Thyroid gland (tissue), 4 donors: ENCODE results near the gene GRIK4.

ENCODE experiments used
- CTCF ChIP-seq, 6 experiments: fragments of 200-600 bp in 3 of 6; fragments of 450-650 bp in 3 of 6; sonication (generic) in 3 of 6; IDR thresholded peaks; one replicate each; pipeline ENCODE4 v1.5.1; 2016 to 2019; ENCODE audit warnings: antibody characterized with exemption in 6 of 6, mild to moderate bottlenecking in 2 of 6, inconsistent platforms in 1 of 6, moderate library complexity in 1 of 6
- POLR2A ChIP-seq, 2 donors: fragments of 450-650 bp; IDR thresholded peaks; one replicate each; pipeline ENCODE4 v1.6.1; 2017; ENCODE audit warnings: antibody characterized with exemption in 2 of 2, mild to moderate bottlenecking in 2 of 2, moderate library complexity in 1 of 2

GRCh38 chr11:120515186-120515723 lies 3.7 kb downstream of the GRIK4 start:
- TF ChIP-seq POLR2A (IDR thresholded peaks at IDR 0.05) = no peak
- no peak for TF ChIP-seq CTCF (IDR thresholded peaks at IDR 0.05)
